Measurements from ENCODE around the gene SDR42E1.

Gene SDR42E1

GRCh38 chr16:81964808-81965207 lies 46.5 kb downstream of the SDR42E1 start:
- Histone ChIP-seq H3K9ac (ENCODE audit: low read length in 5 of 5) (no peak overlapping the region), H3K27me3 (ENCODE audit: control insufficient read depth in 5 of 5, insufficient read depth in 4 of 5, low read length in 5 of 5) (no peaks in the 10 kb centered on the region), H3K27ac (ENCODE audit: low read depth, low read length) (no peak overlapping the region), H3K9me3 (ENCODE audit: control insufficient read depth in 5 of 5, low read length in 5 of 5) (peaks cover 0 to 5% (median 0%) of the 10 kb centered on the region in 5 donors), H3K4me1 (ENCODE audit: control insufficient read depth in 5 of 5, insufficient read depth in 5 of 5, low read length in 5 of 5) (no peaks in the 10 kb centered on the region), H3K36me3 (ENCODE audit: control insufficient read depth in 5 of 5, insufficient read depth in 5 of 5, low read length in 5 of 5) (peaks cover 0 to 2% (median 0%) of the 10 kb centered on the region in 5 donors), H3K4me3 (ENCODE audit: low read depth in 1 of 5, low read length in 5 of 5) (no peak overlapping the region)

GRCh38 chr16:81956213-81956948 lies 54.9 kb downstream of the SDR42E1 start:
- peaks cover 0 to 36% (median 9%) of the 10 kb centered on the region in 5 donors for H3K36me3 ChIP-seq (ENCODE audit: control insufficient read depth in 5 of 5, insufficient read depth in 5 of 5, low read length in 5 of 5)
- H3K27ac ChIP-seq (ENCODE audit: low read depth, low read length), result no peak overlapping the region
- H3K9me3 ChIP-seq (ENCODE audit: control insufficient read depth in 5 of 5, low read length in 5 of 5), result peaks cover 3 to 6% (median 4%) of the 10 kb centered on the region in 5 donors
- H3K4me3 ChIP-seq (ENCODE audit: low read depth in 1 of 5, low read length in 5 of 5), result no peak overlapping the region
- H3K4me1 ChIP-seq (ENCODE audit: control insufficient read depth in 5 of 5, insufficient read depth in 5 of 5, low read length in 5 of 5), result no peaks in the 10 kb centered on the region
- no peak overlapping the region for H3K9ac ChIP-seq (ENCODE audit: low read length in 5 of 5)
- no peaks in the 10 kb centered on the region for H3K27me3 ChIP-seq (ENCODE audit: control insufficient read depth in 5 of 5, insufficient read depth in 4 of 5, low read length in 5 of 5)

DNA sequence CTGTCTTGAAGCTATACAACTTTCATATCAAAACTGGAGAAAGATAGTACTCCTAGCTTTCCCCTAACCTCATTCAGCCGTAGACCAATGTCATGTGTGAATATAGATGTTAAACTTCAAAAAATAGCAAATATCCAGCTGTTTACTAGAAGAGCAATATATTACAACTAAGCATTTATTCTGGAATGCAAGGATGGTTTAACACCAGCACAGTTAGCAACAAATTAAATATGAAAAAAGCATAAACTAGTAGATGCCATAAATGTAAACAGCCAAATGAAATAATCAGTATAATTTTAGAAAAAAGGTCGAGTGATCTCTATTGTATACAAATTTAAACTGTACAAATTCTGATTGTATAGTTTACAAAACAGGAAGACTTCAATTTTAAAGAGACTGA lies 59.7 kb downstream of the SDR42E1 start:
- H3K4me3 ChIP-seq (ENCODE audit: low read depth in 1 of 5, low read length in 5 of 5), result no peak overlapping the region
- no peaks in the 10 kb centered on the region for H3K4me1 ChIP-seq (ENCODE audit: control insufficient read depth in 5 of 5, insufficient read depth in 5 of 5, low read length in 5 of 5)
- H3K27ac ChIP-seq (ENCODE audit: low read depth, low read length), result no peak overlapping the region
- peaks cover 2 to 28% (median 17%) of the 10 kb centered on the region in 5 donors for H3K36me3 ChIP-seq (ENCODE audit: control insufficient read depth in 5 of 5, insufficient read depth in 5 of 5, low read length in 5 of 5)
- H3K9ac ChIP-seq (ENCODE audit: low read length in 5 of 5), result no peak overlapping the region
- peaks cover 6 to 12% (median 10%) of the 10 kb centered on the region in 5 donors for H3K9me3 ChIP-seq (ENCODE audit: control insufficient read depth in 5 of 5, low read length in 5 of 5)
- H3K27me3 ChIP-seq (ENCODE audit: control insufficient read depth in 5 of 5, insufficient read depth in 4 of 5, low read length in 5 of 5), result no peaks in the 10 kb centered on the region

DNA sequence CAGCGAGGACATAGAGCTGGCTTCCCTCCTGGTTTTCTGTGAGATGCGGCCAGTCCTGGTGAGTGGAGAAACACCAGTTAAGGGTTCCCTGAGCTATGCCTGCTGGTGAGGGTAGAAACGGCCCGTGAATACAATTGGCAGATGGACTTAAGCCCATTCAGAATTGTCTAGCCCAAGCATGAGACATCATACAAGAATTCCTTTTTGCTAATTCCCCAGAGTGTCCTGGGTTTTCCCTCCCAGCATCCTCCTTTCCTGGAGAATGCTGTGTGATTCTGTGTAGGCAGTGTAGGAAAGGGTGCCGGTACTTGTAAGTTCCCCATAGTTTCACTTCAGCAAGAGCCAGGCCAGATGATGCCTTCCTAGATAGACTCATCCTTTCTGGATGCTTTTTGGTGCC lies 65.1 kb downstream of the SDR42E1 start:
- peaks cover 2 to 4% (median 4%) of the 10 kb centered on the region in 5 donors for H3K9me3 ChIP-seq (ENCODE audit: control insufficient read depth in 5 of 5, low read length in 5 of 5)
- no peak overlapping the region for H3K27ac ChIP-seq (ENCODE audit: low read depth, low read length)
- no peaks in the 10 kb centered on the region for H3K27me3 ChIP-seq (ENCODE audit: control insufficient read depth in 5 of 5, insufficient read depth in 4 of 5, low read length in 5 of 5)
- H3K4me1 ChIP-seq (ENCODE audit: control insufficient read depth in 5 of 5, insufficient read depth in 5 of 5, low read length in 5 of 5), result no peaks in the 10 kb centered on the region
- H3K36me3 ChIP-seq (ENCODE audit: control insufficient read depth in 5 of 5, insufficient read depth in 5 of 5, low read length in 5 of 5), result peaks cover 2 to 53% (median 29%) of the 10 kb centered on the region in 5 donors
- no peak overlapping the region for H3K9ac ChIP-seq (ENCODE audit: low read length in 5 of 5)
- H3K4me3 ChIP-seq (ENCODE audit: low read depth in 1 of 5, low read length in 5 of 5), result no peak overlapping the region

GRCh38 chr16:81945665-81946064 lies 65.6 kb downstream of the SDR42E1 start:
- no peaks in the 10 kb centered on the region for H3K4me1 ChIP-seq (ENCODE audit: control insufficient read depth in 5 of 5, insufficient read depth in 5 of 5, low read length in 5 of 5)
- H3K27ac ChIP-seq (ENCODE audit: low read depth, low read length), result no peak overlapping the region
- H3K4me3 ChIP-seq (ENCODE audit: low read depth in 1 of 5, low read length in 5 of 5), result no peak overlapping the region
- H3K9ac ChIP-seq (ENCODE audit: low read length in 5 of 5), result no peak overlapping the region
- no peaks in the 10 kb centered on the region for H3K27me3 ChIP-seq (ENCODE audit: control insufficient read depth in 5 of 5, insufficient read depth in 4 of 5, low read length in 5 of 5)
- peaks cover 2 to 53% (median 29%) of the 10 kb centered on the region in 5 donors for H3K36me3 ChIP-seq (ENCODE audit: control insufficient read depth in 5 of 5, insufficient read depth in 5 of 5, low read length in 5 of 5)
- H3K9me3 ChIP-seq (ENCODE audit: control insufficient read depth in 5 of 5, low read length in 5 of 5), result no peaks in the 10 kb centered on the region

DNA sequence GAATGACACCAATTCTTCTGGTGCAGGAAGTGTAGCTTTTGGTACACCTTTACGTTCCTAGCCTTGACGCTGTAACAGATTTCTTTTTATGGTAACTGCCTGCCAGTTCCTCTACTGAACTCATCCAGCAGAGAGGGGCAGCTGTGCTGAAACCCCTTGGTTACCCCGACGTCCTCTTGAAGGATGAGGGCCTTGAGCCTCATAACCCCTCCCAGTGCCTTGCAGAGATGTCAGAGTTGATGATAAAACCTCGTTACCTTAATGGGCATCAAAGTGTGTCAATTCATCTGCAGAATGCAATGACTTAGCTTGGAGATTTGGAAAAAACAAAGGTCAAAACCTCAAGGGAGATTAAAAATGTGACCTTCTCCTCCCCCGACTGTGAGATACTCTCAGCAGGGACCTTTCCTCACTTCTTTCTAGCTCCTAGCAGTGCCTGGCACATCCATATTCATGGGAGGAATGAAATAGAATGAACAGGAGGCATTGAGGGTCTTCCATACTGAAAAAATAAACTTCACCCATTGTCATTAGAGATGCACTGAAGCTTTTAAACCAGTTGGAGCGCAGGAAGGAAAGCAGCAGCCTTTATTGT lies 69.2 kb downstream of the SDR42E1 start:
- Histone ChIP-seq H3K27ac (ENCODE audit: low read depth, low read length) (no peak overlapping the region), H3K4me1 (ENCODE audit: control insufficient read depth in 5 of 5, insufficient read depth in 5 of 5, low read length in 5 of 5) (peaks cover 0 to 23% (median 0%) of the 10 kb centered on the region in 5 donors), H3K36me3 (ENCODE audit: control insufficient read depth in 5 of 5, insufficient read depth in 5 of 5, low read length in 5 of 5) (peaks cover 4 to 66% (median 19%) of the 10 kb centered on the region in 5 donors), H3K9ac (ENCODE audit: low read length in 5 of 5) (no peak overlapping the region), H3K27me3 (ENCODE audit: control insufficient read depth in 5 of 5, insufficient read depth in 4 of 5, low read length in 5 of 5) (no peaks in the 10 kb centered on the region), H3K4me3 (ENCODE audit: low read depth in 1 of 5, low read length in 5 of 5) (no peak overlapping the region), H3K9me3 (ENCODE audit: control insufficient read depth in 5 of 5, low read length in 5 of 5) (no peaks in the 10 kb centered on the region)

DNA sequence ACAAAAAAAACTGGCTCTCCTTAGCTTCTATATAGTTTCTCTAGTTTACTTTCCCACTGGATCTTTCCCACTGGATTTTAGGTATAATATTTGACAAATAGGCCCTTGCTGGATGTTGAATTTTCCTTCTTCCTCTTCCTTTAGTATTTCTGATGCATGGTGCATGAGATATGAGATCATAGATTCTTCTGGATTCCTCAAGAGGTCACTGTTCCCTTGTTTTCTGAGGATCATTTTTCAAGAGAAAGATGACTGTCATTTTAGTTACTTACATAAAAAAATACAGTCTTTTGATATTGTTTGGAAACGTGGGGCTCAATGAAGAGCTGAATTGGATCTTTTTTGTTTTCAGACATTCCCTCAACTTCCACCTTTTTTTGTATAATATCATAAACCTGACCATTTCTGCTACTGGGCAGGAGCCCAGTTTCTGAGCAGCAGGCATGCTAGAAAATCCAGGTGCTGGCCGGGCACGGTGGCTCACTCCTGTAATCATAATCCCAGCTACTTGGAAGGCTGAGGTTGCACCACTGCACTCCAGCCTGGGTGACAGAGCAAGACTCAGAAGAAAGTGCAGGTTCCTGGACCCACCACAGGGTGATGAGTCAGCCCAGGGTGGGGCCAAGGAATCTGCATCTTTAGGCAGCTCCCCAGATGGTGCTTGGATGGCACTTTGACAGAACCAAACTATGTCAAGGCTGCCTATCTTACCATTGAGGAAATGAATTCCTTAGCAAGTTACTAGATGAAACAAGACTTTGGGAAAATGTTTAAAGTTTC lies 70.3 kb downstream of the SDR42E1 start:
- Histone ChIP-seq H3K27me3 (ENCODE audit: control insufficient read depth in 5 of 5, insufficient read depth in 4 of 5, low read length in 5 of 5) (no peaks in the 10 kb centered on the region), H3K36me3 (ENCODE audit: control insufficient read depth in 5 of 5, insufficient read depth in 5 of 5, low read length in 5 of 5) (peaks cover 7 to 66% (median 21%) of the 10 kb centered on the region in 5 donors), H3K27ac (ENCODE audit: low read depth, low read length) (no peak overlapping the region), H3K4me1 (ENCODE audit: control insufficient read depth in 5 of 5, insufficient read depth in 5 of 5, low read length in 5 of 5) (peaks cover 0 to 24% (median 0%) of the 10 kb centered on the region in 5 donors), H3K9ac (ENCODE audit: low read length in 5 of 5) (no peak overlapping the region), H3K4me3 (ENCODE audit: low read depth in 1 of 5, low read length in 5 of 5) (no peak overlapping the region), H3K9me3 (ENCODE audit: control insufficient read depth in 5 of 5, low read length in 5 of 5) (no peaks in the 10 kb centered on the region)

DNA sequence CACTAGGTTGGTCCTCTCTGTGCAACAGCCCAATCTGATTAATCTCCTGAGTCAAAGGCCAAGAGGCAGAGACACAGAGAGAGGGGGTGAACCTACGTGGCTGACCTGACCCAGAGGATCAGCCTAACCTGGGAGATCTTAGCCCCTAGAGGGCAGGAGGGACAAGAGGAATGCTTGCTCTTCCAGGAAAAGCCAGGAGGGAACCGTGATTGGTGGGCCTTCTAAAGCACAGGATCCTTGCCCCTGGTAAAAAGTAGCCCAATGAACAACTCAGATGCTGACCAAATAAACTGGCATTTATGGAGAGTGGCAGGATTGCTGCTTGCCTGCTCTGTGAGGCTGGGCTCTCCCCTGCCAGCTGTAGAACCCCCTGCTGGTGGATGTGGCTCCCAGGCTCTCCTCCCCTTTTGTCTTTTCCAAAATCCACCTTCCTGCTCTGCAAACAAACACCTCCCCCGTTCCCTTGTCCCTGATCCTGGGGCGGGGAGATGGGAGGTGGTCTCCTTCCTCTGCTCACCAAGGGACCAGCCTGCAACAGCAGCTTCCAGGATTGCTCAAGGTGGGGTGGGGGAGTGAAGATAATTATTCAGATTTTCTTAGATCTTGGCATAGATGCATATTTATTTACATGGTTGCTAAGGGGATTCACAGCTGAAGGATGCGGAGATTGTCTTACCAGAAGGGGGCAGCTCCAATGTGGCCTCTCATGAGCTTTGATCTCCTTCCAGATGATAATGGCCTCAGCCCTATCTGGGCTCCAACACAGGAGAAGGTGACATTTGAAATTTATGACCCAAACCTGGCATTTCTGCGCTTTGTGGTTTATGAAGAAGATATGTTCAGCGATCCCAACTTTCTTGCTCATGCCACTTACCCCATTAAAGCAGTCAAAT lies 71.9 kb downstream of the SDR42E1 start:
- Histone ChIP-seq H3K27me3 (ENCODE audit: control insufficient read depth in 5 of 5, insufficient read depth in 4 of 5, low read length in 5 of 5) (no peaks in the 10 kb centered on the region), H3K27ac (ENCODE audit: low read depth, low read length) (no peak overlapping the region), H3K4me3 (ENCODE audit: low read depth in 1 of 5, low read length in 5 of 5) (no peak overlapping the region), H3K9me3 (ENCODE audit: control insufficient read depth in 5 of 5, low read length in 5 of 5) (no peaks in the 10 kb centered on the region), H3K9ac (ENCODE audit: low read length in 5 of 5) (no peak overlapping the region), H3K4me1 (ENCODE audit: control insufficient read depth in 5 of 5, insufficient read depth in 5 of 5, low read length in 5 of 5) (peaks cover 0 to 24% (median 0%) of the 10 kb centered on the region in 5 donors), H3K36me3 (ENCODE audit: control insufficient read depth in 5 of 5, insufficient read depth in 5 of 5, low read length in 5 of 5) (peaks cover 3 to 63% (median 18%) of the 10 kb centered on the region in 5 donors)
